ENCODE results near the gene SLC1A1.
"Not testable (repeated sequence)": the region's sequence is repeated elsewhere in the genome, so short reads cannot be mapped to it uniquely, and the experiment has no call there.

The SLC1A1 gene

DNA sequence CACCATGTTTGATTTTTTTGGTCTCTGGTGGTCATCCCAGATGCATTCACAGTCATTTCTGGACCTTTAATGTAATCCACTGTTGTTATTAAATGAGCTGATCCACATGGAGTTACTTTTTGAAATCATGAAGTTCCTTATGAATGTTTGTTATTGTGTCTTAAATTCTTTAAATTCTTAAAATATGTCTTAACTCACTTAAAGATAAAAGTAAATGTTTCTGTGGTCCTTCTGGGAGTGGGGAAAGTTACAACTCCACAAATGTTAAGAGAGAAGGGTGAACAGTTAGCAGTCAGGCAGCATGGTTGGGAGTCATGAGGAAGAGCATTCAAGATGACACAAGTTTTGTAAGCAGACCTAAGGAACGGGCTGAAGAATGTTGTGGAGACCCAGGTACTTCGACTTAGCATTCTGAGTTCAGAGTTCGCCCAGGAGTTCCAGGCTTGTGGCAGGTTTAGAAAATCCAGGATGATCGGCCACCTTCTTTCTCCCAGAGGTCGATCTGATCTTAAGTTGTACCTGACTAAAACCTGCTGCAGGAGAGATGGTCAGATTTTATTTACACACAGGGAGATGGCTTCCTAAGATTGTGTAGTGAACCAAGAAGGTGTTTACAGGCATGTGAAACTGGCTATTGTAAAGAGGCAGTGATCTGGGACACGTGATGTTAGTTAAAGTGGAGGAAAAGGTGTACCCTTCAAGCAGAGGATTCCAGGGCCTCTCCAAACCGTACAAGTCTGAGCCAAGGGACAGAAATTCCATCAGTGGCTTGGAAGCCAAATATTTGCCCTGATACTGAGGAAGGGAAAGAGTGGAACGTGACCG, 17.2 kb downstream of the SLC1A1 start:
- DNase-seq: no peak

- DNase-seq: no peak
Observed at GRCh38 chr9:4508246-4508906, 18.1 kb downstream of the SLC1A1 start.

- DNase-seq: no peak
Observed at GRCh38 chr9:4508907-4509589, 18.8 kb downstream of the SLC1A1 start.

DNA sequence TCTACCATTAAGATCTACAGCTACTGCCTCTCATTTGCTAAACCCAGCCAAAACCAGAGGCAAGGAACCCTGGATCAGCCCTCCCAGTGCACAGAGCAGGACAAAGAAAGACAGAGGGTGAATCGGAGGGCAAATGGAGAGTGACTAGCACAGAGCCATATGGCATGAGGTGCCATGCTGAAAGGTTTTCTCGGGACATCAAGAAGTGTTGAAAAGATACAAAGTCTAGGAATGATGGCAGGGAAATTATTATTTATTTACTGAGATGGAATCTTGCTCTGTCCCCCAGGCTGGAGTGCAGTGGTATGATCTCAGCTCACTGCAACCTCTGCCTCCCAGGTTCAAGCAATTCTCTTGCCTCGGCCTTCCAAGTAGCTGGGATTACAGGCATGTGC, 19.3 kb downstream of the SLC1A1 start:
- DNase-seq: no peak

- no peak for DNase-seq
Observed at GRCh38 chr9:4510546-4511322, 20.5 kb downstream of the SLC1A1 start.

DNA sequence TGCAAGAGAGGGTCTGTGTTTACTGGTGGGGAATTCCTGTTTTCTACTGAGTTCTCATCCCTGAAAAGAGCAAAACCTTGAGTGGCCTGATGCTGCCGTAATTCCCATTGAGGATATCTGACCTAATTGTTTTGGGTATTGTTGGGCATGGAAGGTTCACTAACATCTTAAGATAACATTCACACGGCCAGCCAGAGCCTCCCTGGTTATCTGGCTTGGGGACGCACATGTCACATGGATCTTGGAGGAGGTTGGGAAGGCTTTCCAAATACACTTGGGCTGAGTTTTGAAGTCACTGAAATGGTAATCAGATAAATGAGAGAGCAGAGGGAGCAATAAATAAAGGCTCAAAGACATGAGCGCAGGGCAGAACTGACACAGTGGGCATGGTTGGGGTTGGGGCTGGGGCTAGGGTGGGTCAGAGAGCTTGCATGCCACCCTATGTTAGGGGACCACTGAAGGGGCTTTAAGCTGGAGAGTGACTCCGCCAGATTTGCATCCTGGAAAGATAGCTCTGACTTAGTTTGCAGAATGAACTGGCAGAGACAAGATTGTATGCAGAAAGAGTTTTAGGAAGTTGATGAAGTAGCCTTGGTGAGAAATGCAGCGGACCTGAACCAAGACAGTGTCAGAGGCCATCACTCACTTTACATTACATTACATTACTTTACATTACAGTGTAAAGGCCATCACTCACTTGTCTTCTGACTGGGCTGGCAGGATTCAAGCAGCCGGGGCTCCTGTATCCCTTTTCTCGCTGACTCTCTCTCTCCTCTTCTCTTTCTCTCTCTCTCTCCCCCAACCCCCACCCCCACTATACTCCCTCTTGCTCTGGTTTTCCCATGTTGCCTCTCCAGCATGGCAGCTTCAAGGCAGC, 24.2 kb downstream of the SLC1A1 start:
- no peak for DNase-seq

- DNase-seq: peak; percentile 69
Observed at GRCh38 chr9:4515958-4516375, 25.7 kb downstream of the SLC1A1 start.

GRCh38 chr9:4517274-4517673, 27.0 kb downstream of the SLC1A1 start:
- no peak for DNase-seq

- no peak for DNase-seq
Observed at GRCh38 chr9:4519604-4520003, 29.3 kb downstream of the SLC1A1 start.

- no peak for DNase-seq
Observed at GRCh38 chr9:4520055-4520454, 29.8 kb downstream of the SLC1A1 start.

DNA sequence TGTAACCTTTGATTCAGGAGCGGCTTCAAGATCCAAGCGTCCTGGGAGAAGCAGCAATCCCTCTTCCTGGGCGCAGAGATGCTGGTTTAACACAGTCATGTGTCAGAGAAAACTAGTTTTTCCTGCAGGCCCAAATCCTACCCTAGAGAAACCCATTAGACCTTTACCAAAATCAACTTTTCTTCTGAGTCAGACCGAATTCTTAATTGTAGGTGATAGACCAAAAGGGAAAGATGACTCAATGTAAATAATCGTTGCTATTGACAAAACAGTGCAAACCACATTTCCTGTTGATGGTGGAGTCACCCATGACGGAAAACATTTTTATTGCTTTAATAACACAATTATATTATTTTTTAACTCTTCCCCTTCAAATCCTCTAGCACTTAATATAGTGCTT, 40.1 kb downstream of the SLC1A1 start:
- DNase-seq: no peak

- DNase-seq: not testable (repeated sequence)
Observed at GRCh38 chr9:4530831-4531230, 40.6 kb downstream of the SLC1A1 start.

DNA sequence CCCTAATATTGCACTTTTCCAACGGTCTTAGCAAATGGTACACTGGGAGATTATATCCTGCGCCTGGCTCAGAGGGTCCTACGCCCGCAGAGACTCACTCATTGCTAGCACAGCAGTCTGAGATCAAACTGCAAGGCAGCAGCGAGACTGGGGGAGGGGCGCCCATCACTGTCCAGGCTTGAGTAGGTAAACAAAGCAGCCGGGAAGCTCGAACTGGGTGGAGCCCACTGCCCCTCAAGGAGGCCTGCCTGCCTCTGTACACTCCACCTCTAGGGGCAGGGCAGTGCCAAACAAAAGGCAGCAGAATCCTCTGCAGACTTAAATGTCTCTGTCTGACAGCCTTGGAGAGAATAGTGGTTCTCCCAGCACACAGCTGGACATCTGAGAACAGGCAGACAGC, 41.1 kb downstream of the SLC1A1 start:
- not testable (repeated sequence) for DNase-seq

DNA sequence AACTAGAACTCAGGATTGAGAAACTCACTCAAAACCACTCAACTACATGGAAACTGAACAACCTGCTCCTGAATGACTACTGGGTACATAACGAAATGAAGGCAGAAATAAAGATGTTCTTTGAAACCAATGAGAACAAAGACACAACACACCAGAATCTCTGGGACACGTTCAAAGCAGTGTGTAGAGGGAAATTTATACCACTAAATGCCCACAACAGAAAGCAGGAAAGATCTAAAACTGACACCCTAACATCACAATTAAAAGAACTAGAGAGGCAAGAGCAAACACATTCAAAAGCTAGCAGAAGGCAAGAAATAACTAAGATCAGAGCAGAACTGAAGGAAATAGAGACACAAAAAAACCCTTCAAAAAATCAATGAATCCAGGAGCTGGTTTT, 43.6 kb downstream of the SLC1A1 start:
- DNase-seq: not testable (repeated sequence)

GRCh38 chr9:4536196-4536595, 45.9 kb downstream of the SLC1A1 start:
- DNase-seq: not testable (repeated sequence)

DNA sequence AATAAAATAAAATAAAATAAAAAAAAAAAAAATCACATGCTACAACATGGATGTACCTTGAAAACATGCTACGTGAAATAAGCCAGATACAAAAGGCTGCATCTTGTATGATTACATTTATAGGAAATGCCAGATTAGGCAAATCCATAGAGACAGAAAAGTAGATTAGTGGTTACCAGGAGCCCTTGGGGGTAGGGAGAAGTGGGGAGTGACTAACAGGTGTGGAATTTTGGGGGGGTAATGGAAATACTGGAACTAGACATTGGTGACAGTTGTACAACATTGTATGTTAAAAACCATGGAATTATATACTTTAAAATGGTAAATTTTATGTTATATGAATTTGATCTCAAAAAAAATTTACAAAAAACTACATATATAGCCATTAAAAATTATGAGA, 47.3 kb downstream of the SLC1A1 start:
- no peak for DNase-seq

DNA sequence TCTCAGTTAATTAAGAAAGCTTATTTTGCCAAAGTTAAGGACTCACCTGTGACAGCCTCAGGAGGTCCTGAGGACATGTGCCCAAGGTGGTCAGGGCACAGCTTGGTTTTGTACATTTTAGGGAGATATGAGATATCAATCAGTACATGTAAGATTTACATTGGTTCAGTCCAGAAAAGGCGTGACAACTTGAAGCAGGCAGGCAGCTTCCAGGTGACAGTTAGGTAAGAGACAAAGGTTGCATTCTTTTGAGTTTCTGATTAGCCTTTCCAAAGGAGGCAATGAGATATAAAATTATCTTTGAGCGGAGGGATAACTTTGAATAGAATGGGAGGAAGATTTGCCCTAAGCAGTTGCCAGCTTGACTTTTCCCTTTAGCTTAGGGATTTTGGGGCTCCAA, 47.8 kb downstream of the SLC1A1 start:
- no peak for DNase-seq

DNA sequence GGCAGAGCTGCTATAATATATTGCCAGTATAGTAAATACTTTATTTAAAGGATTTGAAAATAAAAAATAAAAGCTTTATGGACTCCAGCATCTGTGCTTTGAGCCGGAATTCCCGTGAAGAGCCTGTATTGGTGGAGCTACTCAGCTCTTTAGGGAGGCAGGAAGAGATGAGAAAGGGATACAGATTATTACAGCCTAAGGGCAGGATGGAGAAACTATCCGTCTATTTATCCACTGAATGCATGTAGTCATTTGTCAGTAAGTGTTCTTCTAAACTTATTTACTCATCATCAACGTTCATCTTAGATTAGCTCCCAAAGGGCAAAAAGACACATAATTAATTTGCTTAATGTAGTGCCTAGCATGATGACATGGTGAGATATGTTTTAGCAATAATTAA, 48.4 kb downstream of the SLC1A1 start:
- DNase-seq: no peak

DNA sequence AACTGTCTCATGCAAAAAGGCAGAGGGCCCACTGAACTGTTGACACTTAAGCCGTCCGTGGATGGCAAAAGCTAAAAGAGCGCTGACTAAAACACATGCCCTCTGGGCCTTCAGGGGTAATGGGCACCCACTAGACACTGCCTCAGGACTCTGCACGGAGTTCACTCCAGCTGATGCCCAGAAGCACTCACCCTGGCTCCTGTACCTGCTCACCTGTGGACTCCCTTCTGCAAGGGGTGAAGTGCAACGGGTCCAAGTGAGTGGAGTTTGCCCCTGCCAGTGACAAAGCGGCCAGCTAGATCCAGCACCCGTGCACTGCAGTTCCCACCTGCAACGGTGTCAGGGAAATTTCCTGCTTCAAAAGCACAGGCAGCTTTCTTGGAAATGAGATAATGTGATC, 50.2 kb downstream of the SLC1A1 start:
- no peak for DNase-seq

DNA sequence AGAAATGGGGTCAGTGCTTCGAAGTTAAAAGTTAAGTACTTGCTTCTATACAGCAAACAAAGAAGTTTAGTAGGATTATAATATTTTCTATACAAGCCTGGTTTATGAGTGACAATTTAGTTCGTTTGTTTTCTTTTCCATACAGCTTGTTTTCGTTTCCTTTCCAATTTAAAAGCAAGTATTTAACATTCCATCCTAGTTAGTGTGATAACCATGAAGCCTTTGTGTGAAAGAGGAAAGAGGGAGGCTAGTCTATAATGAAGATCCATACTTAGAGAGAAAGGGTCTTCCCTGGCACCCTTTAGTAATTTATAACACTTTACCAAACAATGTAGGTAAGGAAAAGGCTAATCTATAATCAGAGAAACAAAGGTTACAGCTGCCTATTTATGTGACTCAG, 51.0 kb downstream of the SLC1A1 start:
- no peak for DNase-seq

DNA sequence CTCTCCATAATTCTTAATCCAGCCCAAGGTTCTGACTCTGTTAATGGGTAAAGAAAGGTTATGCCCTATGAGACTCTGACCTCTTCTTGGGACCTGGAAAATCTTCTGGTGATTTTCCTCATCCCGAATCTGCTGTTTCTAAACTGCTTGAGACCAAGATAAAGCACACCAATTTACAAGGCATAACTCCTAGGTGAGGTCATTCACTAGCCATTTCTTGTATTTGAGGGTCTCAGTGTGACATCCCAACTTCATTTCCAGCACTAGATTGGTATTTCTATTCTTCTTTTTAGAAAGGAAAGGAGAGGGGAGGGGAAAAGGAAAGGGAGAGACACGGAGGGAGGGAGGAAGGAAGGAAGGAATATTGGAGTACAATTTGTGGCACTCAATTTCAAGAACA, 51.6 kb downstream of the SLC1A1 start:
- no peak for DNase-seq

- DNase-seq: not testable (repeated sequence)
Observed at GRCh38 chr9:4544714-4545113, 54.4 kb downstream of the SLC1A1 start.
